Measurements from ENCODE around the gene CDC42BPA. TPM values are rescaled to one million over a fixed set of nuclear protein-coding genes. Genes with fewer than 3 reads are reported as not detected.

The CDC42BPA gene
- total RNA-seq, 1 donor from 2014 or later: 42.7 TPM

GRCh38 chr1:226964611-226965486 is 353.4 kb downstream of the CDC42BPA start:
- H3K27me3 ChIP-seq: no peaks in the 10 kb centered on the region
- DNase-seq (ENCODE audit: extremely low spot score in 2 of 2): no peak
- TF ChIP-seq, protein P1, sequence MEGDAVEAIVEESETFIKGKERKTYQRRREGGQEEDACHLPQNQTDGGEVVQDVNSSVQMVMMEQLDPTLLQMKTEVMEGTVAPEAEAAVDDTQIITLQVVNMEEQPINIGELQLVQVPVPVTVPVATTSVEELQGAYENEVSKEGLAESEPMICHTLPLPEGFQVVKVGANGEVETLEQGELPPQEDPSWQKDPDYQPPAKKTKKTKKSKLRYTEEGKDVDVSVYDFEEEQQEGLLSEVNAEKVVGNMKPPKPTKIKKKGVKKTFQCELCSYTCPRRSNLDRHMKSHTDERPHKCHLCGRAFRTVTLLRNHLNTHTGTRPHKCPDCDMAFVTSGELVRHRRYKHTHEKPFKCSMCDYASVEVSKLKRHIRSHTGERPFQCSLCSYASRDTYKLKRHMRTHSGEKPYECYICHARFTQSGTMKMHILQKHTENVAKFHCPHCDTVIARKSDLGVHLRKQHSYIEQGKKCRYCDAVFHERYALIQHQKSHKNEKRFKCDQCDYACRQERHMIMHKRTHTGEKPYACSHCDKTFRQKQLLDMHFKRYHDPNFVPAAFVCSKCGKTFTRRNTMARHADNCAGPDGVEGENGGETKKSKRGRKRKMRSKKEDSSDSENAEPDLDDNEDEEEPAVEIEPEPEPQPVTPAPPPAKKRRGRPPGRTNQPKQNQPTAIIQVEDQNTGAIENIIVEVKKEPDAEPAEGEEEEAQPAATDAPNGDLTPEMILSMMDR (IDR thresholded peaks at IDR 0.05): no peak
- no peak for TF ChIP-seq POLR2A (IDR thresholded peaks at IDR 0.05)
- TF ChIP-seq POLR2AphosphoS5 (IDR thresholded peaks at IDR 0.05; ENCODE audit: insufficient read depth in 1 of 2, low read depth in 1 of 2): no peak
- H3K36me3 ChIP-seq: peaks cover 0 to 16% of the 10 kb centered on the region in 2 donors
- no peaks in the 10 kb centered on the region for H3K4me1 ChIP-seq
- no peak overlapping the region for H3K27ac ChIP-seq
- intact Hi-C loops (cut with DNase I): no loop called here
- no peaks in the 10 kb centered on the region for H3K9me3 ChIP-seq
- no peak overlapping the region for H3K4me3 ChIP-seq

DNA sequence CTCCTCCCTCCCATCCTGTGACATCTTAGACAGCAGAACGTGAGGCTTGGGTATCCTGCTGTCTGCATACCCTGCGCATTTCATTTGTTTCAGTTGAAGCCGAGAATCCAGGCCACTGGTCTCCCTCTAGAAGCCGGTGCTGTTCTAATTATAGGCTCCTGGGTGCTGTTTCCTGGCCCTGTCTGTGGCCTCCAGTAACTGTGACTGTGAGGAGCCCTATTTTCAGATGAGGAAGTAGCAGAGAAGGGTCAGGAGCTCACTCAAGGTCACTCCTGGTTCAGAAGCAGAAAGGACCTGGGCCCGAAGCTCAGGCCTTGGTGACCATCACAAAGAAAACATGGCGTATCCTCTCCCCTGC is 354.2 kb downstream of the CDC42BPA start:
- DNase-seq (ENCODE audit: extremely low spot score in 2 of 2): no peak
- H3K36me3 ChIP-seq: peaks cover 0 to 14% of the 10 kb centered on the region in 2 donors
- H3K4me1 ChIP-seq: no peaks in the 10 kb centered on the region
- H3K27me3 ChIP-seq: no peaks in the 10 kb centered on the region
- TF ChIP-seq POLR2AphosphoS5 (IDR thresholded peaks at IDR 0.05; ENCODE audit: insufficient read depth in 1 of 2, low read depth in 1 of 2) (no peak), POLR2A (IDR thresholded peaks at IDR 0.05) (no peak)
- TF ChIP-seq, protein P1 (IDR thresholded peaks at IDR 0.05): no peak
- no peak overlapping the region for H3K27ac ChIP-seq
- no peaks in the 10 kb centered on the region for H3K9me3 ChIP-seq
- intact Hi-C loops (cut with DNase I): no loop called here
- H3K4me3 ChIP-seq: no peak overlapping the region

DNA sequence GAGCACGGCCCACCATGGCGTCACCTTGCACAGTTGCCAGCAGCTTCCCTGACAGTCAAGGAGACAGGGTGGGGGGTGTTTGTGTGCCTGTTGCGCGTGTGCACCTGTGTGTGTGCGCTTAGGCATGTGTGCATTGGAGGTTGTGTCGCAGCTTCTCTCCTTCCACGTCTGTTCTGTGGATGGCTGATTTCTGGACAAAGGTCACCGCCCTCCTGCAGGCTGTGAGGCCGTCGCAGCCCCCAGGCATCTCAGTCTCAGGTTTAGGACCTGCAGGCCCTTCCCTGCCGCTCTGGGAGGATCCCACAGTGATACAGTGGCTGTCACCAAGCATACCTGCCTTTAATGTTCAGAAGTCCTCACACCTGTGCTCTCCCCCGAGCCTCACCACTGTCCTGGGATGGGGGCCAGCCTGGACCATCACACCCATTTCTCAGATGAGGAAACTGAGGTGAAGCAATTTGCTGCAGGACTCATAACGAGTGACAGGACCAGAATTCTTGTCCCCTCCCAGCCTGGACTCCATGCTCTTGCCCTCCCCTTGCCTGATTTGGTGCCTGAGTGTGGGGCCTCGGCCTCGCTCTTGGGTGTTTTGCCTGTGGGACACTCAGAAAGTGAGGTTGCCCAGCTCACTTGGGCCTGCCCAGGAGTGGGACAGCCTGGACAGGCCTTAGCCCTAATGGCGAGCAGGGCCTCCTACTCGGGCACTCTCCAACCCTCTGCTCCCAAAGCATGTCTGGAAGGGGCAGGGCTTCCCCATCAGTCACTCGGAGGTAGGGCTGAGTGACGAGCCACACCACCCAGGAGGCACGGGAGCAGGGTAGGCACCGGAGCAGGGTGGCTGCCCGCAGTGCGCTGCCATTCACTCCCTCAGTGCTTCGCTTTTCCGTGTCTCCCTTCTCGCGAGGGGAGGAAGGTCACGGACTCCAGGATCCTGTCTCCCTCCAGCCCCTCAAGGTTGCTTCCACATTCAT is 355.6 kb downstream of the CDC42BPA start:
- no peak for DNase-seq (ENCODE audit: extremely low spot score in 2 of 2)
- TF ChIP-seq, protein P1 (IDR thresholded peaks at IDR 0.05): no peak
- no peak for TF ChIP-seq POLR2AphosphoS5 (IDR thresholded peaks at IDR 0.05; ENCODE audit: insufficient read depth in 1 of 2, low read depth in 1 of 2)
- no peak for TF ChIP-seq POLR2A (IDR thresholded peaks at IDR 0.05)
- H3K27me3 ChIP-seq: no peaks in the 10 kb centered on the region
- no peak overlapping the region for H3K27ac ChIP-seq
- H3K9me3 ChIP-seq: no peaks in the 10 kb centered on the region
- no peak overlapping the region for H3K4me3 ChIP-seq
- H3K4me1 ChIP-seq: no peaks in the 10 kb centered on the region
- intact Hi-C loops (cut with DNase I): no loop called here
- peaks cover 0 to 14% of the 10 kb centered on the region in 2 donors for H3K36me3 ChIP-seq

- H3K27me3 ChIP-seq: no peaks in the 10 kb centered on the region
- peaks cover 0 to 10% of the 10 kb centered on the region in 2 donors for H3K36me3 ChIP-seq
- H3K4me1 ChIP-seq: no peaks in the 10 kb centered on the region
- H3K27ac ChIP-seq: no peak overlapping the region
- intact Hi-C loops (cut with DNase I): no loop called here
- no peak overlapping the region for H3K4me3 ChIP-seq
- no peak for DNase-seq (ENCODE audit: extremely low spot score in 2 of 2)
- TF ChIP-seq, protein P1 (IDR thresholded peaks at IDR 0.05): no peak
- no peak for TF ChIP-seq POLR2A (IDR thresholded peaks at IDR 0.05)
- no peak for TF ChIP-seq POLR2AphosphoS5 (IDR thresholded peaks at IDR 0.05; ENCODE audit: insufficient read depth in 1 of 2, low read depth in 1 of 2)
- H3K9me3 ChIP-seq: no peaks in the 10 kb centered on the region
Measured at GRCh38 chr1:226960944-226961765, 357.1 kb downstream of the CDC42BPA start.
